Heart right ventricle (tissue), 16 donors: ENCODE data around the gene PUDP. TPM values are rescaled to one million over a fixed set of nuclear protein-coding genes. Genes with fewer than 3 reads are reported as not detected.

ENCODE experiments used
- ATAC-seq, 8 donors: fragments of 200-7000 bp; cut with Tn5 transposase; one replicate each; pipeline ENCODE4 v1.9.1; 2020; ENCODE audit warnings: mild to moderate bottlenecking in 8 of 8, moderate library complexity in 8 of 8, moderate number of reproducible peaks in 1 of 8
- DNase-seq, 2 donors: peaks; one replicate each; pipeline ENCODE4 v3.0.0-alpha.2; 2020
- H3K27ac ChIP-seq, 10 donors: fragments of 200-600 bp; sonication (generic) in 2 of 10; one replicate each; pipeline versions ENCODE4 v1.5.0 to v1.8.0; 2020 to 2022; ENCODE audit warnings: mild to moderate bottlenecking in 3 of 10
- H3K27me3 ChIP-seq, 7 donors: fragments of 200-600 bp; one replicate each; pipeline ENCODE4 v1.8.0; 2021 to 2022; ENCODE audit warnings: mild to moderate bottlenecking in 2 of 7
- H3K36me3 ChIP-seq, 9 donors: fragments of 200-600 bp; sonication (generic) in 1 of 9; one replicate each; pipeline versions ENCODE4 v1.5.0 to v1.8.0; 2020 to 2022; ENCODE audit warnings: mild to moderate bottlenecking in 2 of 9
- H3K4me1 ChIP-seq, 9 donors: fragments of 200-600 bp; sonication (generic) in 1 of 9; one replicate each; pipeline versions ENCODE4 v1.5.0 to v1.8.0; 2020 to 2022; ENCODE audit warnings: mild to moderate bottlenecking in 4 of 9
- H3K4me3 ChIP-seq, 10 donors: fragments of 200-600 bp; sonication (generic) in 2 of 10; one replicate each; pipeline versions ENCODE4 v1.5.0 to v1.8.0; 2020 to 2022; ENCODE audit warnings: mild to moderate bottlenecking in 7 of 10, moderate library complexity in 2 of 10
- H3K9me3 ChIP-seq, 11 donors: fragments of 200-600 bp in 10 of 11; sonication (generic) in 2 of 11; one replicate each; pipeline versions ENCODE4 v1.5.0 to v1.8.0; 2013 to 2022; ENCODE audit warnings: mild to moderate bottlenecking in 2 of 11, control low read depth in 1 of 11, moderate library complexity in 1 of 11
- CTCF ChIP-seq, 9 donors: fragments of 200-600 bp; sonication (generic) in 2 of 9; IDR thresholded peaks; one replicate each; pipeline versions ENCODE4 v1.5.0 to v1.8.0; 2021 to 2022; ENCODE audit warnings: antibody characterized with exemption in 9 of 9, mild to moderate bottlenecking in 5 of 9, moderate library complexity in 1 of 9
- WGBS, 2 donors: extraction: QIAGEN DNeasy Blood & Tissue Kit; methylation state at CpG; one replicate each; pipeline ENCODE4 v1.1.7; 2013; ENCODE audit warnings: inconsistent platforms in 1 of 2; 5-methylcytosine and 5-hydroxymethylcytosine counted together
- intact Hi-C, 10 donors: fragments of 100-400 bp; cut with DNase I; formaldehyde crosslinking; loops; one replicate each; pipeline versions ENCODE4 v1.11.1 to v1.14.2; 2022
- polyA plus RNA-seq, 2 donors: library from polyadenylated mRNA; stranded (reverse); fragments of 200-250 nt; gene quantifications; one replicate each; pipeline ENCODE4 v1.2.3, GENCODE V29; 2013
- total RNA-seq, 10 donors: library from RNA; stranded (reverse); fragmentation: NEBNext Ultra II Directional in 3 of 10; extraction: Animal tissue kit (Norgen Biotek cat#: 25700) in 3 of 10; gene quantifications; one replicate each; pipeline versions ENCODE4 v1.2.1 to v1.2.4, GENCODE V29; 2021 to 2023
- donor health status: Arrhythmogenic right ventricular cardiomyopathy.
- donor health status: ischemic (EF 13 %, LVEDD 7.1; RV severe dilation, severe dysfunction).
- donor health status: healthy with polysubstance abuse.
- donor health status: DM: no; HTN: yes; CAD: no.
- donor health status: DM: no; HTN: no; CAD: no.
- donor health status: ischemic (EF 25% LVEDD 6.9; RV normal size, moderate dysfunction).
- donor health status: ischemic (EF 25% LVEDD 5.7; RV mildly dilated, moderate dysfunction).
- donor health status: healthy.
- donor health status: DM: yes; HTN: yes; CAD: no.
- donor health status: Ischemic cardiomyopathy.
- donor health status: ischemic (EF 35%, LVEDD 5.7; RV mildly dilated, moderate dysfunction).
- donor health status: nonischemic (EF 11% LVEDD 7.7; RV severe dilation, severe dysfunction).
- donor health status: DM: yes; HTN: yes; CAD: no.
- donor health status: PGD.
- donor health status: ischemic (EF 29% LVEDD 5.4; RV normal size, mild dysfunction).
- donor health status: nonischemic (EF 23%, LVEDD 6.1; RV moderate dilation, normal function).

Gene PUDP
- total and polyA plus RNA-seq, 12 donors: 9.1 to 27.0 (median 21.0) TPM

- DNase-seq: no peak
- H3K27me3 ChIP-seq: no peaks in the 10 kb centered on the region
- 95 to 98% methylated on average over 4 of the region's 4 CpGs for WGBS, 2 donors
- no peak for ATAC-seq
- peaks cover 0 to 10% (median 0%) of the 10 kb centered on the region in 9 donors for H3K36me3 ChIP-seq
- no peaks in the 10 kb centered on the region for H3K9me3 ChIP-seq
- no peaks in the 10 kb centered on the region for H3K4me1 ChIP-seq
- no peak for TF ChIP-seq CTCF (IDR thresholded peaks at IDR 0.05)
- H3K4me3 ChIP-seq: no peak overlapping the region
- intact Hi-C loops: no loop called here
- no peak overlapping the region for H3K27ac ChIP-seq
These were observed 56.0 kb downstream of the PUDP start for GRCh38 chrX:7091923-7092322.

- H3K9me3 ChIP-seq: no peaks in the 10 kb centered on the region
- H3K27me3 ChIP-seq: no peaks in the 10 kb centered on the region
- no peak overlapping the region for H3K27ac ChIP-seq
- no peak for DNase-seq
- ATAC-seq: no peak
- intact Hi-C loops: no loop called here
- peaks cover 0 to 3% (median 0%) of the 10 kb centered on the region in 9 donors for H3K36me3 ChIP-seq
- no peak overlapping the region for H3K4me3 ChIP-seq
- WGBS, 2 donors: 85 to 87% methylated on average over 4 of the region's 4 CpGs
- no peak for TF ChIP-seq CTCF (IDR thresholded peaks at IDR 0.05)
- peaks cover 0 to 11% (median 0%) of the 10 kb centered on the region in 9 donors for H3K4me1 ChIP-seq
These were observed 57.3 kb downstream of the PUDP start for GRCh38 chrX:7090641-7091040.

- H3K4me3 ChIP-seq: no peak overlapping the region
- peaks cover 0 to 3% (median 0%) of the 10 kb centered on the region in 9 donors for H3K36me3 ChIP-seq
- no peak for TF ChIP-seq CTCF (IDR thresholded peaks at IDR 0.05)
- no peaks in the 10 kb centered on the region for H3K9me3 ChIP-seq
- ATAC-seq (no peak), DNase-seq (no peak)
- WGBS, 2 donors: 78 to 87% methylated on average over 8 of the region's 8 CpGs
- peaks cover 0 to 27% (median 0%) of the 10 kb centered on the region in 9 donors for H3K4me1 ChIP-seq
- no peak overlapping the region for H3K27ac ChIP-seq
- no peaks in the 10 kb centered on the region for H3K27me3 ChIP-seq
- intact Hi-C loops: no loop called here
These were observed 58.9 kb downstream of the PUDP start for GRCh38 chrX:7088968-7089615.

- H3K4me1 ChIP-seq: peaks cover 0 to 43% (median 0%) of the 10 kb centered on the region in 9 donors
- H3K27ac ChIP-seq: no peak overlapping the region
- H3K36me3 ChIP-seq: peaks cover 0 to 7% (median 0%) of the 10 kb centered on the region in 9 donors
- no peak overlapping the region for H3K4me3 ChIP-seq
- TF ChIP-seq CTCF (IDR thresholded peaks at IDR 0.05): no peak
- no peaks in the 10 kb centered on the region for H3K9me3 ChIP-seq
- intact Hi-C loops: no loop called here
- DNase-seq (no peak), ATAC-seq (no peak)
- WGBS, 2 donors: 84 to 96% methylated on average over 3 of the region's 3 CpGs
- H3K27me3 ChIP-seq: no peaks in the 10 kb centered on the region
These were observed 61.6 kb downstream of the PUDP start for GRCh38 chrX:7086384-7086783.
